HS-27A (cell line): ENCODE results near the gene OR51M1.

Experiments used
- DNase-seq: peaks from one replicate; pipeline ENCODE4 v3.0.0-alpha.2; 2012; ENCODE audit warnings: low read depth, missing footprints

The OR51M1 gene

DNA sequence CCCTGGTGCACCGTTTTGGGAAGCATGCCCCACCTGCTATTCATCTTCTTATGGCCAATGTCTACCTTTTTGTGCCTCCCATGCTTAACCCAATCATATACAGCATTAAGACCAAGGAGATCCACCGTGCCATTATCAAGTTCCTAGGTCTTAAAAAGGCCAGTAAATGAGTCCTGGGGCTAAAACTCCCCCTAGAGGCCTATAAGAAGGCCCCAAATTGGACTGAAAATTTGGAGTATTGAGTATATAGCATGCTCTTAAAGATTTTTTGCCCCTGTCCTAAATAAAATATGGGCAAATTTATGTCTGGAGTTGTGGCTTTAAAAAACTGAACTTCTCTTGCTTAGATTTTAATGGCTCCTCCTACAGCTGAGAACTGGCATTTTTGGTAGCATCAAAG, 6.6 kb downstream of the OR51M1 start:
- no peak for DNase-seq

DNA sequence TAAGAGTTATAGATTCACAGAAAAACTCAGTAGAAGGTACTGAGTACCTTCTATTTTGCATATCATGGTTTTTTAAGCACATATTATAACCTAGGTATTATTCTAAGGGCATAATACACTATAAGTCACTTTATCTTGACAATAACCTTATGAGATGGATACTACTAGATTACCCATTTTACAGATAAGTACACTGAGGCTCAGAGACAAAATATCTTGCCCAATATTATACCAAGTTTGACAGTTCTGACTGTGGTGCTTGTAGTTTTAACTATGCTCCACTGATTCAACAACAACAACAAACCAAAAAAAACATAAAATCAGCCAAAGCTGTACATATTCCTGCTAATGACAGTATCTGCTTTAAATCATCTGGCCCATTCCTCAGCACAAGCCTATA, 10.5 kb downstream of the OR51M1 start:
- no peak for DNase-seq

DNA sequence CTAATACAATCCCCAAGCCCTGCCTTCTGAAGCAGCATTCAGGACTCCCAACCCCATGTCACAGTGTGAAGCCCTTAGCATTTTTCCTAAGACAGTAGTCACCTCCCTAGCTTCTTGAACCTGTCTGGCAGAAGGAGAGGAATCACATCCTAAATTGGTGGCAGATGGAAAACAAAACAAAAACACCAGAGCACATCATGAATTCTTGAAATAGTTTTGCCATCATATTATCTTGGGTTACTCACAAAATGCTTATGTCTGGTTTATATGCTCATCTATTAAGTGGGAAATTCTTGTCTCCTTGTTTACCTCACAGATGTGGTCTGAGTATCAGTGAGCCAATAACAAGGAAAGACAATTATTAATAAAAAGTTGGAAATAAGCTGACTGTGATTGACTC, 15.3 kb downstream of the OR51M1 start:
- no peak for DNase-seq

DNA sequence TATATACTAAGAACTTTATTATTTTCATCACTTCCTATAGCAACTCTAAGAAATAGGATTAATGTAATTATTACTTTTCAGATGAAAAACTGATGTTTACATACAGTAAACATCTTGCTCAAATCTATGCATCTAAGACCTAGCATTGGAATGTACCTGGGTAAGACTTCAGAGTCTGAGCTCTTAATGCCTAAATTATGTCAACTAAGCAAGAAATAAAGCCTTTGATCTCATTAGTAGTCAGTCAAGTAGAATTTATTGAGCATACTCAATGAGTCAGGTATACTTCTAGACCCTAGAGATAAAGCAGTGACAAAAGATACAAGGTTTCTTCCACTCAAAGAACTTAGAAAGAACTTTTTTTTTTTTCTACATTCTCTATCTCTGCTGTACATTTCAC, 21.6 kb downstream of the OR51M1 start:
- DNase-seq = no peak

DNA sequence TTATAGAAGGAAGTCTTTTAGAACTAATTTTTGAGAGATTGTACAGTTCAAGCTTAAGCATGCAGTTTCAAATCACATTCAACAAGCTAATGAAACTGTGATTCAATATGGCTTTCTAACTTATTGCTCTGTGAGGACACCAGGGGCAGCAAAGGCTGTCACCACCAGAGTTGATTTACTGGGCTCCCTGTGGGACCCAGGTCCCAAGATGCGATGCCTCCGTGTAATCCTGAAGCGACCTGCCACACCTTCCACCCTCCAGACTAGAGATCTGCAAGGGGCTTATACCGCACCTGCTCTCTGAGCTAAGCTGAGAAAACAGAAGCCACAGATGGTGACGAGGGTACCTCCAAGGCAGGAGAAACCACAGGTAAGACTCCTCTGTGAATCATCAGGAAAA, 37.4 kb downstream of the OR51M1 start:
- DNase-seq = no peak

DNA sequence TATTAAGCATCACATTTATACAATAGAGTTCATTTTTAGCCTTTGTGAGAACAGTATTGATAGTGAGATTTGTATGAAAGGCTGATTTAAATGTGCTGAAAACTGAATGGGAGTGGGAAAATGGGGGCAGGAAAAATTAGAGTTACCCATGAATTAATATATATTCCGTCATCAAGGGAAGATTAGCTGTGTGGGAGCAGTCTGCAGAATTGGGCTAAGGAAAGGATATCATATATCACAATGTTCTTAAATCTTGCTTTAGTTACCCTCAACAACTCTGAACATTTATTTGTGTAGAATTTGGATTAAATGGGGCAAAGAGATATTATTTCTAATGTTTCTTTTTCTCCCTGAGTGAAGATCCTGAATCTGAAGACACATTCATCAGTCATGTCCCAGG, 38.2 kb downstream of the OR51M1 start, which contains the start of gene OR51Q1:
TSS of gene OR51Q1 (plus strand) at position 301 of the 400 bp plus-strand sequence. CDS start at position 391, 90 bp downstream.
- DNase-seq = no peak

DNA sequence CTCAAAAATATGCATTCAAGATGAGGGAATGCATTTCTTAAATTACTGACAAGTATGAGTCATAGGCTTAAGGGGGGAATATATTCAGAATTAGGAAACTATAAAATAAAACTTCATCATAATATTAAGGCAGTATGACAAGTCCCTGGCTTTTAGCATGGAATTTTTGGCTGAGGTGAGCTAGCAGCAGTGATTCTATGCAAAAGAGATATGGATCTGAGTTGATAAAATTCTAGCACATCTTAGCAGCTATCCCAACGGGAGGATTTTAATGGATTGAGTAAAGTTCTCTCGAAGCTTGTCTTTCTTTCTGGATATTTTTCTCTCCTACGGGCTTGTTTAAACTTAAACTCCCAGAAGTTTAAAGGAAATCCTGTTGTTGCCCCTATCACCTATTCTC, 39.5 kb downstream of the OR51M1 start:
- DNase-seq = no peak

DNA sequence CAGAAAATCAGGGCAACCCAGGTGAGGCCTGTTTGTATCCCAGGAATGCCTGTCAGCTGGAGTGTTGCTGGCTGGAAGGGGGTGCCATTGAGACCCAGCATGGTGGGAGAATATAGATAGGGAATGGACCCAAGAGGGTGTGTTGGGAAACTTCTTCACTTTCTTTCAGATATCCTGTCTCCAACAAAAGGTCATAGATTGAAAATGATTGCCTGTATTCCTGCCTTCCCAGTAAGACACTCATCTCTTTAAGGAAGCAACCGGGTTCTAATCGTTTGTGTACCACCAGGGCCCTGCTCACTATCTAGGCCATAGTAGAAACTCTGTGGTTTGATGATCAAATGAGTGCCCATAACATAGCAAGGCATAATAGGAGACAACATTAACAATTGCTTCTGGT, 57.8 kb downstream of the OR51M1 start, which contains the start of gene OR51I1:
TSS of gene OR51I1 (minus strand) at position 101 of the 400 bp plus-strand sequence. CDS start at position 101, 0 bp downstream.
- DNase-seq = no peak
